Activated gamma-delta T cell treated with Interleukin-2 at 50 U/mL for 16 hours (primary cell): ENCODE data around the gene GLIS2.

Experiments
- DNase-seq: peaks from one replicate; pipeline ENCODE4 v3.0.0-alpha.2; 2020

The GLIS2 gene

DNA sequence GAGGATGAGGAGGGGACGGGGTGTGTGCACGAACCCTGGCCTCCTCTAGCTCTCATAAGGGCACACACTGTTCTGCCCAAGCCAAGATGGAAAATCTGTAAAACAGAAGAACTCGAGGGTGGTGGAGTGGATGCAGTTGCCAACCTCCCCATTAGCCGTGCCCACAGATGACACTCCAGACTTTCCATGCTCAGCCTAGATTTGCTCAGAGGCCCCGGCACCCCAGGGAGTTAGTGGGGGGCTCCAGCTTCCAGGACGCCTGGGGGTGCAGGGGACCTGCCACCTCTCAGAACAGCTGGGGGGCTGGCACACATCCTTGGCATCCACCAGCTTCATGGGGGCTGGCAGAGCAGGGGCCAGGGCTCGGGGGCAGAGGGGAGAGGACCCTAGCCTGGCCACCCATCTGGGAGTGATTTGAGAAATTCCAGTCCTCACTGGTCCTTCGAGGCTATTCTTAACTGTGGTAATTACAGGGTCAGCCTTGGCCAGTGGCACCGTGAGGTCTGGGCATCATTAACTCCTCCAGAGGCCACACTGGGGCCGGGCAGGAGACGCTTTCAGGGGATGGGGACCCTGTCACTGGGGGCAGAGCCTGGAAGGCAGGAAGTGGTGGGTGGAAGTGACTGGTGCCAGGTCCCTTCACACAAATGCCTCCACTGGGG is 70.1 kb downstream of the GLIS2 start:
- no peak for DNase-seq

DNA sequence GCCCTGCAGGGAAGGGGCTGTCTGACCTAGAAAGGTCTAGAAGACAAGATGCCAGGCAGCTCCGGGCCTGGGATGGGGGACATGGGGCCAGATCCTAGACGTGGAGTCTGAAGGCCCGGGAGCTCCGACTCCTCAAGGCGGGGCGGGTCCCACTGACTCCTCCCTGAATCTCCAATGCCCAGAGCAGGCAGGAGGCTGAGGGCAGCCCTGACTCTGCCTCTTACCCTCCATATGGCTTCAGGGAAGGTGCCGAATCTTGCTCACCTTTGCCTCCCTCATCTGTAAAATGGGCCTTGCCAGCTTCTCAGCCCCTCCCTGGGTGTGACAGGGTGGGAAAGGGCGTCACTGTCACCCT is 70.6 kb downstream of the GLIS2 start:
- no peak for DNase-seq

DNA sequence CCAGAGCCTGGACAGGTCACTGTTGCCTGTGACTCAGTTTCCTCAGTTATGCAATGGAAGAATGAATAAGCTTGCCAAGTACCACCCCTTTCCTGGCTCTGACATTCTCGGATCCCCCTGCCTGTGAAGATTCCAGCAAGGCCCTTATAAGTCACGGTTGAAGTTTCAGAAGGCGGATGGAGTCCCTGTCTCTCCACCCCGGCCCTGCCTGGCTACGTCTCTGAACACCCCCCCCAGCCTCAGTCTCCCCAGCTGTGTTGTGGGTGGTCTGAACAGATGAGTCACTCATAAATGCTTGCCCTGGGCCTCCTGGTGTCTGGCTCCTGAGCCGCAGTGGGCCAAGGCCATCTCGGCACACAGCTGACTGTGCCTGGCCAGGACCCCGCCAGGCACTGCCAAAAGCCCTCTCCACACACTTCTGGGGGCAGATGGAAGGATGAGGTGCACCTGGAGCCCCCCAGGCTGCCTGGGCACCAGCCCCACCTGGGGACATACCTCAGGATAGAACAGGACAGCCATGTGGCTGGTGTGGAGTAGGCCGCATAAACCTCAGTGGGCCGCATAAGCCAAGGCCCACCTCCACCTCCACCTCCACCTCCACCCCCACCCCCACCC is 71.2 kb downstream of the GLIS2 start:
- no peak for DNase-seq

- DNase-seq: no peak
Measured at GRCh38 chr16:4387781-4388180, 71.9 kb downstream of the GLIS2 start.

GRCh38 chr16:4388271-4389021 is 72.6 kb downstream of the GLIS2 start:
- no peak for DNase-seq
